Measurements from ENCODE around the gene HAT1. TPM values are rescaled to one million over a fixed set of nuclear protein-coding genes. Genes with fewer than 3 reads are reported as not detected.

HAT1 gene
- polyA plus RNA-seq, 1 donor from 2014 or later: 39.8 TPM

DNA sequence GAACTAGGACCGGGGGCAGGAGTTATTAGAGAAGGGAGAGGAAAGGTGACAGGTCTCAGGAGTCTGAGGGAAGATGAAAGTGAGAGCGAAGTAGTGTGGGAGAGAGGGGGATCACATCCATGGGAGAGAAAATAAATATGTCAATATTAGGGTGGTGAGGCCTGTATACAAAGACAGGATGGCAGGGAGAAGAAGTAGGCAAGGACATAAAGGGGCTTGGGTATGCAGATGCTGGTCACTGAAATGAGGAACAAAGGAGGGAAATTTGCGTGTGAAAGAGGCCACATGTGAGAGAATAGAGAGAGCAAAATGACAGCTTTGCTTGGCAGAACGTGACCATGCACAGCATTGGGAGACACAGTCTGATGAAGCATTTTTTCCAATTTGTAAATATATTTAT, 91.1 kb downstream of the HAT1 start:
- Histone ChIP-seq H3K79me2 (replicated peaks; ENCODE audit: insufficient read depth, low read length) (no peaks in the 10 kb centered on the region), H3K36me3 (ENCODE audit: insufficient read depth, low read length) (no peaks in the 10 kb centered on the region), H3K27me3 (ENCODE audit: insufficient read depth, low read depth, low read length) (no peaks in the 10 kb centered on the region), H3F3A (ENCODE audit: insufficient read depth, low read length, poor library complexity, severe bottlenecking) (no peaks in the 10 kb centered on the region), H2AFZ (ENCODE audit: low read depth, low read length) (no peak overlapping the region), H3K9me3 (ENCODE audit: low read length) (no peaks in the 10 kb centered on the region), H3K4me2 (ENCODE audit: low read length) (no peak overlapping the region), H3K9ac (ENCODE audit: low read length) (no peak overlapping the region), H3K4me3 (ENCODE audit: low read length) (no peak overlapping the region), H4K20me1 (ENCODE audit: insufficient read depth) (no peaks in the 10 kb centered on the region), H3K9me2 (ENCODE audit: insufficient read depth, low read length) (no peaks in the 10 kb centered on the region), H3K27ac (ENCODE audit: low read length) (no peak overlapping the region)
- TF ChIP-seq TAF1 (IDR thresholded peaks at IDR 0.05; ENCODE audit: low read depth) (no peak), POLR2AphosphoS5 (IDR thresholded peaks at IDR 0.05) (no peak), EP300 (conservative IDR thresholded peaks at IDR 0.05; ENCODE audit: poor library complexity, severe bottlenecking) (no peak), MXI1 (conservative IDR thresholded peaks at IDR 0.05; ENCODE audit: poor library complexity, severe bottlenecking) (no peak), EZH2 (IDR thresholded peaks at IDR 0.05; ENCODE audit: borderline replicate concordance, insufficient read depth, low read length, poor library complexity, severe bottlenecking) (no peak), RAD21 (conservative IDR thresholded peaks at IDR 0.05) (no peak)
- TF ChIP-seq, protein P1, sequence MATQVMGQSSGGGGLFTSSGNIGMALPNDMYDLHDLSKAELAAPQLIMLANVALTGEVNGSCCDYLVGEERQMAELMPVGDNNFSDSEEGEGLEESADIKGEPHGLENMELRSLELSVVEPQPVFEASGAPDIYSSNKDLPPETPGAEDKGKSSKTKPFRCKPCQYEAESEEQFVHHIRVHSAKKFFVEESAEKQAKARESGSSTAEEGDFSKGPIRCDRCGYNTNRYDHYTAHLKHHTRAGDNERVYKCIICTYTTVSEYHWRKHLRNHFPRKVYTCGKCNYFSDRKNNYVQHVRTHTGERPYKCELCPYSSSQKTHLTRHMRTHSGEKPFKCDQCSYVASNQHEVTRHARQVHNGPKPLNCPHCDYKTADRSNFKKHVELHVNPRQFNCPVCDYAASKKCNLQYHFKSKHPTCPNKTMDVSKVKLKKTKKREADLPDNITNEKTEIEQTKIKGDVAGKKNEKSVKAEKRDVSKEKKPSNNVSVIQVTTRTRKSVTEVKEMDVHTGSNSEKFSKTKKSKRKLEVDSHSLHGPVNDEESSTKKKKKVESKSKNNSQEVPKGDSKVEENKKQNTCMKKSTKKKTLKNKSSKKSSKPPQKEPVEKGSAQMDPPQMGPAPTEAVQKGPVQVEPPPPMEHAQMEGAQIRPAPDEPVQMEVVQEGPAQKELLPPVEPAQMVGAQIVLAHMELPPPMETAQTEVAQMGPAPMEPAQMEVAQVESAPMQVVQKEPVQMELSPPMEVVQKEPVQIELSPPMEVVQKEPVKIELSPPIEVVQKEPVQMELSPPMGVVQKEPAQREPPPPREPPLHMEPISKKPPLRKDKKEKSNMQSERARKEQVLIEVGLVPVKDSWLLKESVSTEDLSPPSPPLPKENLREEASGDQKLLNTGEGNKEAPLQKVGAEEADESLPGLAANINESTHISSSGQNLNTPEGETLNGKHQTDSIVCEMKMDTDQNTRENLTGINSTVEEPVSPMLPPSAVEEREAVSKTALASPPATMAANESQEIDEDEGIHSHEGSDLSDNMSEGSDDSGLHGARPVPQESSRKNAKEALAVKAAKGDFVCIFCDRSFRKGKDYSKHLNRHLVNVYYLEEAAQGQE (IDR thresholded peaks at IDR 0.05; ENCODE audit: borderline replicate concordance): no peak

DNA sequence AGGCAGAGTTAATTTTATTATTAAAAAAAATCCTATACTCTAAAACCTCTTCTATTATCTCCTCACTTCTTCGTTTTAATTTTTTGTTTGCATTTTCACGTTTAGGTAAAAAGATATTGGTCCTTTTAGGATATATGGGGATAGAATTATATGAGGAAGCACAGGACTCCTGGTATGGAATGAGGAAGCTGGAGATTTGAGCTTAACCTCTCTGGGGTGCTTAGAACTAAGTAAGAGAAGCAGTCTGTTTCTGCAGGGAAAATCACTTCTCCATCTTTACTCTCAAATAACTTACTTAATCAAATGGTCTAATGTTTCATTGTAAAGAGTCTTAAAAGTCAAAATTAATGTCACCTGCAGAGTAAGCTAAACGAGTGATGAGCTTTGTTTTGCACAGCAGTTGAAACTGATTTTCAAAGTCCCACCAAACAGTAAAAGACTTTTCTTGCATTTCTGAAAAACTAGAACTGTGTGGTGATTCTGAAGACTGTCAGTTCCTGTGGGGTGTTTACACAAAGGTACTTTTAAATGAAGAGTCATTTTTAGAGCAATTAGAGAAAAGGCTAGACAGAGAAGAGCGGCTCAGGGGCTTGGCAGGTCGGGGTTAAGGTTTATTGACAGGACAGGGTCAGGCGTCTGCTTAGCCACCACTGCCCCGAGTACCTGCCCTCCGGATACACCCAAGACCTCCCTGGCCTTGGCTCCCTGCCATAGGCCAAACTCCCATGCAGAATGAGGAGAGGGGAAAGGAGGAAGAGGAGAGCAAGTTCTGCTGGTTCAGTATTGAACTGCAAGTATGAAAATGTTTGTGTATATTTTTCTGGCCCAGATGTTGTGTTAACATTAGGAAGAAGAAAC, 99.0 kb downstream of the HAT1 start:
- Histone ChIP-seq H3K4me3 (ENCODE audit: low read length) (no peak overlapping the region), H3K27me3 (ENCODE audit: insufficient read depth, low read depth, low read length) (no peaks in the 10 kb centered on the region), H3K79me2 (replicated peaks; ENCODE audit: insufficient read depth, low read length) (no peaks in the 10 kb centered on the region), H3F3A (ENCODE audit: insufficient read depth, low read length, poor library complexity, severe bottlenecking) (no peaks in the 10 kb centered on the region), H3K4me2 (ENCODE audit: low read length) (no peak overlapping the region), H4K20me1 (ENCODE audit: insufficient read depth) (no peaks in the 10 kb centered on the region), H2AFZ (ENCODE audit: low read depth, low read length) (no peak overlapping the region), H3K36me3 (ENCODE audit: insufficient read depth, low read length) (no peaks in the 10 kb centered on the region), H3K9me3 (ENCODE audit: low read length) (no peaks in the 10 kb centered on the region), H3K27ac (ENCODE audit: low read length) (no peak overlapping the region), H3K9ac (ENCODE audit: low read length) (no peak overlapping the region), H3K9me2 (ENCODE audit: insufficient read depth, low read length) (no peaks in the 10 kb centered on the region)
- TF ChIP-seq, protein P1 (IDR thresholded peaks at IDR 0.05; ENCODE audit: borderline replicate concordance): no peak
- no peak for TF ChIP-seq MXI1 (conservative IDR thresholded peaks at IDR 0.05; ENCODE audit: poor library complexity, severe bottlenecking)
- TF ChIP-seq EP300 (conservative IDR thresholded peaks at IDR 0.05; ENCODE audit: poor library complexity, severe bottlenecking): no peak
- no peak for TF ChIP-seq SMC3 (conservative IDR thresholded peaks at IDR 0.05; ENCODE audit: poor library complexity)
- no peak for TF ChIP-seq POLR2AphosphoS5 (IDR thresholded peaks at IDR 0.05)
- no peak for TF ChIP-seq EZH2 (IDR thresholded peaks at IDR 0.05; ENCODE audit: borderline replicate concordance, insufficient read depth, low read length, poor library complexity, severe bottlenecking)
- TF ChIP-seq, protein P2, sequence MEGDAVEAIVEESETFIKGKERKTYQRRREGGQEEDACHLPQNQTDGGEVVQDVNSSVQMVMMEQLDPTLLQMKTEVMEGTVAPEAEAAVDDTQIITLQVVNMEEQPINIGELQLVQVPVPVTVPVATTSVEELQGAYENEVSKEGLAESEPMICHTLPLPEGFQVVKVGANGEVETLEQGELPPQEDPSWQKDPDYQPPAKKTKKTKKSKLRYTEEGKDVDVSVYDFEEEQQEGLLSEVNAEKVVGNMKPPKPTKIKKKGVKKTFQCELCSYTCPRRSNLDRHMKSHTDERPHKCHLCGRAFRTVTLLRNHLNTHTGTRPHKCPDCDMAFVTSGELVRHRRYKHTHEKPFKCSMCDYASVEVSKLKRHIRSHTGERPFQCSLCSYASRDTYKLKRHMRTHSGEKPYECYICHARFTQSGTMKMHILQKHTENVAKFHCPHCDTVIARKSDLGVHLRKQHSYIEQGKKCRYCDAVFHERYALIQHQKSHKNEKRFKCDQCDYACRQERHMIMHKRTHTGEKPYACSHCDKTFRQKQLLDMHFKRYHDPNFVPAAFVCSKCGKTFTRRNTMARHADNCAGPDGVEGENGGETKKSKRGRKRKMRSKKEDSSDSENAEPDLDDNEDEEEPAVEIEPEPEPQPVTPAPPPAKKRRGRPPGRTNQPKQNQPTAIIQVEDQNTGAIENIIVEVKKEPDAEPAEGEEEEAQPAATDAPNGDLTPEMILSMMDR (IDR thresholded peaks at IDR 0.05; ENCODE audit: poor library complexity, severe bottlenecking): no peak
- no peak for TF ChIP-seq TAF1 (IDR thresholded peaks at IDR 0.05; ENCODE audit: low read depth)
- no peak for TF ChIP-seq RAD21 (conservative IDR thresholded peaks at IDR 0.05)
